Nephron progenitor cell (in vitro differentiated cells): ENCODE measurements around the gene ZNF467.
A peak's percentile ranks its signal among the peaks of the same experiment; 100 is the strongest.

Experiments
- DNase-seq: peaks from one replicate; pipeline ENCODE4 v3.0.0; 2021
- H3K27ac Mint-ChIP-seq: 2 replicates; pipeline ENCODE4 v1.8.0; 2021; ENCODE audit warnings: mild to moderate bottlenecking, moderate library complexity, mixed read lengths
- H3K27me3 Mint-ChIP-seq: 2 replicates; pipeline ENCODE4 v1.8.0; 2021; ENCODE audit warnings: mild to moderate bottlenecking, low read depth, mixed read lengths; ENCODE audit not compliant: poor library complexity
- H3K36me3 Mint-ChIP-seq: 2 replicates; pipeline ENCODE4 v1.8.0; 2021; ENCODE audit warnings: low read depth, mixed read lengths
- H3K4me1 Mint-ChIP-seq: 2 replicates; pipeline ENCODE4 v1.8.0; 2021; ENCODE audit warnings: mixed read lengths
- H3K4me3 Mint-ChIP-seq: 2 replicates; pipeline ENCODE4 v1.8.0; 2021; ENCODE audit warnings: mild to moderate bottlenecking, moderate library complexity, mixed read lengths
- H3K9me3 Mint-ChIP-seq: 2 replicates; pipeline ENCODE4 v1.8.0; 2021; ENCODE audit warnings: mild to moderate bottlenecking, moderate library complexity, mixed read lengths
- TF ChIP-seq, protein P1 (sequence below): fragments of 200-600 bp; sonication (generic); IDR thresholded peaks from 2 replicates; pipeline ENCODE4 v1.5.0; 2021; ENCODE audit warnings: antibody characterized with exemption

ZNF467 gene

DNA sequence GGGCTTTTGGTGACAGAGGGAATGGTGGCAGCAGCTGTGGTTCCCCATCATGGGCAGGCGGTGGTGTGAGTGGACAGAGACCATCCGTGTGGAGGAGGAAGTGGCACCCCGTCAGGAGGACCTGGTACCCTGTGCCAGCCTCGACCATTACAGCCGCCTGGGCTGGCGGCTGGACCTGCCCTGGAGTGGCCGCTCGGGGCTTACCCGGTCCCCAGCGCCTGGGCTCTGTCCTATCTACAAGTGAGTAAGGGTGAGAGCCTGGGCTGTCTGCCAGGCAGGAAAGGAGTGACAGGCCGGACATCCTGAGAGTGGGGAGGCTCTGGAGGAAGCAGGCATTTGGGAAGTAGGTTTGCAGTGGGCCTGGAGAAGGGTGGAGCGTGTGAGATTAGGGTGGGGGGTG lies 2.9 kb upstream of the ZNF467 start:
- no peak overlapping the region for H3K4me3 Mint-ChIP-seq

DNA sequence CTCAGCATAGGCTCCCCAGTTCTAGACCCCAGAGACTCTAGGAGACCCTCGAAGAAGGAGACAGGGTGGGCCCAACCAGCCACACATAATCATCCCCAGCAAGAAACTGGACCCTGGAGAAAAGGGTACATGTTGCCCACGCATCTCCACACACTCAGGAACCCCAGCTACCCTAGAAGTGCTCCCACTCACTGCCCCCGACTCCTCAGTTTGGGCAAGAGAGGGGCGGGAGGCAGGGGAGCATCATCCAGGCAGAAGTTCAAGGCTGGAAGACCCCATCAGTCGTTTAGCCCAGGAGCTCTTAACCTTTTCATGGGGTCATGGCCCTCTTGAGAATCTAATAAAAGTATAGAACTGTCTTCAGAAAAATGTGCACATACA lies 1.8 kb upstream of the ZNF467 start:
- TF ChIP-seq, protein P1, sequence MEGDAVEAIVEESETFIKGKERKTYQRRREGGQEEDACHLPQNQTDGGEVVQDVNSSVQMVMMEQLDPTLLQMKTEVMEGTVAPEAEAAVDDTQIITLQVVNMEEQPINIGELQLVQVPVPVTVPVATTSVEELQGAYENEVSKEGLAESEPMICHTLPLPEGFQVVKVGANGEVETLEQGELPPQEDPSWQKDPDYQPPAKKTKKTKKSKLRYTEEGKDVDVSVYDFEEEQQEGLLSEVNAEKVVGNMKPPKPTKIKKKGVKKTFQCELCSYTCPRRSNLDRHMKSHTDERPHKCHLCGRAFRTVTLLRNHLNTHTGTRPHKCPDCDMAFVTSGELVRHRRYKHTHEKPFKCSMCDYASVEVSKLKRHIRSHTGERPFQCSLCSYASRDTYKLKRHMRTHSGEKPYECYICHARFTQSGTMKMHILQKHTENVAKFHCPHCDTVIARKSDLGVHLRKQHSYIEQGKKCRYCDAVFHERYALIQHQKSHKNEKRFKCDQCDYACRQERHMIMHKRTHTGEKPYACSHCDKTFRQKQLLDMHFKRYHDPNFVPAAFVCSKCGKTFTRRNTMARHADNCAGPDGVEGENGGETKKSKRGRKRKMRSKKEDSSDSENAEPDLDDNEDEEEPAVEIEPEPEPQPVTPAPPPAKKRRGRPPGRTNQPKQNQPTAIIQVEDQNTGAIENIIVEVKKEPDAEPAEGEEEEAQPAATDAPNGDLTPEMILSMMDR: no peak
- Mint-ChIP-seq H3K4me3 (peak overlapping the region; percentile 84), H3K36me3 (peaks cover 4% of the 10 kb centered on the region), H3K27ac (no peak overlapping the region), H3K4me1 (peaks cover 63% of the 10 kb centered on the region), H3K27me3 (peaks cover 21% of the 10 kb centered on the region), H3K9me3 (no peaks in the 10 kb centered on the region)
- no peak for DNase-seq

More for the DNA sequence above, 2.9 kb upstream of the ZNF467 start:
- Mint-ChIP-seq H3K27me3 (peaks cover 15% of the 10 kb centered on the region), H3K9me3 (no peaks in the 10 kb centered on the region), H3K27ac (peak overlapping the region; percentile 25), H3K4me1 (peaks cover 56% of the 10 kb centered on the region), H3K36me3 (no peaks in the 10 kb centered on the region)
- TF ChIP-seq, protein P1: no peak
- DNase-seq: no peak

DNA sequence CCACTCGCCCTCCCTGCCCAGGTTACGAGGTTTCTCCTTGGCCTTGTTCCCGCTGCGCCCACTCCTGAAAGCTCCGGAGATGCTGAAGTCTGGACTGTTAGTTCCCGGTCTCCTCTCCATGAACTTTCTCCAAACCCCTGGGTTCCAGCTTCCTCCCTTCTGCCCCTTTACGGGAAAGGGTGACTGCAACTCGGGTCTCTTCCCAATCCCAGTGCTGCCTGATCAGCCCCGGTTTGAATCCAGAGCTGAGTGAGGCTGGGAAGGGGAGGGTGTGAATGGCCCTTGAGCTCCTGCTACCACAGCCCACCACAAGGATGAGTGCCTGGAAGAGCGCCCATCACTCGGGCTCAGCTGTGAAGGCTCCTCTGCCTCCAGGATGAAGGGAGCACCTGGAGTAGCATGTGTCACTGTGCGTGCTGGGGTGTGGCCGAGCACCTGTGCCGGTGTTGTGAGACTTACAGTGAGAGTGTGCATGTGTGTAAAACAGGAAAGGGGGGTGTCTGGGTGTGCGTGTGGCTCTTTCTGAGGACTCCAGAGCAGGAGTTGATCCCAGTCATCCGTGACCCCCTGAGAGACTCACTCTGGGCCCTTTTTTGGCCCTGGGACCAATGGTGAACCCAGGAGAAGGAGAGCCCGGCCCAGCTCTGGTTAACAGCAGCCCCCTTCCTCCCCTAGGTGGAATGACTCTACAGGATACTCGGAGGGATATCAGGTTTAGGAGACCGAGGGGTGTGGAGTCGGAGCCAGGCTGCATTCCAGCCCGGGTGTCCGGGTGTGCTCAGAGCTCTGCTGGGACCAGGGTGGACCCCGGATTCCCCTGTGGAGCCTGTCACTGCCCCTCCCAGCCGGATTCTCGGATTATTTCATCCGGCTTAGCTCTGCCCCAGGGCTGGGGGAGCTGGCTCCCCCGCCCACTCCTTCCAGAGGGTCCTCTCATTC lies 1.1 kb upstream of the ZNF467 start:
- peaks cover 27% of the 10 kb centered on the region for H3K27me3 Mint-ChIP-seq
- TF ChIP-seq, protein P1: no peak
- no peak for DNase-seq

DNA sequence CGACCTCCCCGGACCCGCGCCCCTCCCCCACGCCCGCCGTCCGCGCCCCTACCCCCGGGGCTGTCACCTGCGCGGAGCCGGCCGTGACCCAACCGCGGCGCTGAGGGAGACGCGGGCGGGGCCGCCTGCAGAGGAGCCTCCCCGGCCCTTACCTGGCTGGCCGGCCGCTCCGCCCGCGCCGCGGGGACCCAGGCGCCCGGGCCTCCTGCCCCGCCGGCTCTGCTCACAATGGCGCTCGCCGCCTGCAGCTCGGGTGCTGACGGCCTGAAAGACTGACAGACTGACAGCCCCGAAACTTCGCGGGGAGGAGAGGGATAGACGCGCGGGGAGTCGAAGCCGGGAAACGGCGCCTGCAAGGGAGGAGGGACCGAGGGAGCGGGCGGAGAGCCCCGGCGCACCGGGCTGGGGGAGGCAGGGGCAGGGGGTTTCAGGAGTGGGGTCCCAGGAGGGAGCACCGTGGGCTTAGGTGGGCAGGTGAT lies 393 bp downstream of the ZNF467 start:
- DNase-seq: peak; percentile 65
- Mint-ChIP-seq H3K36me3 (peaks cover 25% of the 10 kb centered on the region), H3K9me3 (peaks cover 6% of the 10 kb centered on the region), H3K4me1 (peaks cover 57% of the 10 kb centered on the region), H3K27me3 (peaks cover 40% of the 10 kb centered on the region), H3K27ac (no peak overlapping the region), H3K4me3 (peak overlapping the region; percentile 84)
- TF ChIP-seq, protein P1: no peak

More for the DNA sequence above, 1.1 kb upstream of the ZNF467 start:
- H3K27ac Mint-ChIP-seq: peak overlapping the region; percentile 71
- H3K9me3 Mint-ChIP-seq: no peaks in the 10 kb centered on the region
- H3K4me1 Mint-ChIP-seq: peaks cover 67% of the 10 kb centered on the region
- peak overlapping the region; percentile 84 for H3K4me3 Mint-ChIP-seq
- peaks cover 11% of the 10 kb centered on the region for H3K36me3 Mint-ChIP-seq

DNA sequence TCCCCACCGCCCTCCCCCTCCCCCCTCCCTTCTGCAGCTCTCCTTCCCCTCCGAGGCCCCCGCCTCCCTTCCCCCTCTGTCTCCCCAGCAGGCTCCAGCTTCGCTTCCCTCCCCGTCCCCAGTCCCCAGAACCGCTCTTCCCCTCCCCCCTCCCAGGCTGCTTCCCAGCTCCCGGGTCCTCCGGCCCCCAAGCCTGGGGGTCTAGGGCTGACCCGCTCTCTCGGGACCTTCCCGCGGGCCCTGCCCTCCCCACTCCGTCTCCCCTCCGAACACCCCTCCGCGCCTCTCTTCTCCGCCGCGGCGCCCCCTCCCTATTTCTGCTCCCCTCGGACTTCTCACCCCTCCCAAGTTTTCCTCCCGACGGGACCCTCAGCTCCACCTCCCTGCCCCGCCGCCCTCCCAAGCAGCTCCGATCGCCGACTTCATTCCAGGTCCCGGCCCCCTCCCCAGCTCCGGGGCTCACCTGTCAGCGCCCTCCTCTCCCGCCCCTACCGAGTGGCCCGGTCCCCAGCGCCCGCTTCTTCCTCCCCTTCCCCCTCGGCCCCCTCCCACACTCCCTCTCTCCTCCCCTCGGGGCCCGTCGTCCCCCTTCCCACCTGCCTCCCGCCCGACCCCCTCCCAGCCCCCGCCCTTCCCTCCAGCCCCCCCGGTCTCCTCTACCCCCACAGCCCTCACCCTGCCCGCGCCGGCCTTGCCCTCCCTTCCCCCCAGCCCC lies 990 bp downstream of the ZNF467 start:
- Mint-ChIP-seq H3K9me3 (peaks cover 9% of the 10 kb centered on the region), H3K36me3 (peaks cover 31% of the 10 kb centered on the region), H3K27ac (no peak overlapping the region), H3K4me1 (peaks cover 51% of the 10 kb centered on the region), H3K27me3 (peaks cover 44% of the 10 kb centered on the region), H3K4me3 (peak overlapping the region; percentile 80)
- DNase-seq: peak; percentile 70
- TF ChIP-seq, protein P1: no peak
